ENCODE measurements around the gene UBE2N.
A peak's percentile ranks its signal among the peaks of the same experiment; 100 is the strongest.
"Not testable (repeated sequence)": the region's sequence is repeated elsewhere in the genome, so short reads cannot be mapped to it uniquely, and the experiment has no call there.

UBE2N gene

GRCh38 chr12:93443576-93443975 lies 1.8 kb upstream of the UBE2N start:
- DNase-seq (ENCODE audit: low spot score), result no peak

GRCh38 chr12:93442411-93443340 lies 929 bp upstream of the UBE2N start:
- DNase-seq (ENCODE audit: low spot score), result no peak

GRCh38 chr12:93441081-93441616 lies 598 bp downstream of the UBE2N start:
- peak; percentile 51 for DNase-seq (ENCODE audit: low spot score)

GRCh38 chr12:93440043-93440835 lies 1.5 kb downstream of the UBE2N start:
- no peak for DNase-seq (ENCODE audit: low spot score)

GRCh38 chr12:93438266-93439050 lies 3.3 kb downstream of the UBE2N start:
- DNase-seq (ENCODE audit: low spot score), result no peak

GRCh38 chr12:93434256-93434865 lies 7.4 kb downstream of the UBE2N start:
- DNase-seq (ENCODE audit: low spot score), result no peak

GRCh38 chr12:93432031-93432430 lies 9.7 kb downstream of the UBE2N start:
- not testable (repeated sequence) for DNase-seq (ENCODE audit: low spot score)

GRCh38 chr12:93430280-93430679 lies 11.5 kb downstream of the UBE2N start:
- no peak for DNase-seq (ENCODE audit: low spot score)

GRCh38 chr12:93429852-93430251 lies 11.9 kb downstream of the UBE2N start:
- no peak for DNase-seq (ENCODE audit: low spot score)

- DNase-seq (ENCODE audit: low spot score), result no peak
These were observed 12.3 kb downstream of the UBE2N start for GRCh38 chr12:93429448-93429847.

- no peak for DNase-seq (ENCODE audit: low spot score)
These were observed 13.8 kb downstream of the UBE2N start for GRCh38 chr12:93427779-93428564.

GRCh38 chr12:93426412-93426805 lies 15.3 kb downstream of the UBE2N start:
- DNase-seq (ENCODE audit: low spot score), result no peak

GRCh38 chr12:93425736-93426411 lies 15.9 kb downstream of the UBE2N start:
- no peak for DNase-seq (ENCODE audit: low spot score)

- DNase-seq (ENCODE audit: low spot score), result no peak
These were observed 19.7 kb downstream of the UBE2N start for GRCh38 chr12:93422050-93422449.

GRCh38 chr12:93419388-93420034 lies 22.2 kb downstream of the UBE2N start:
- no peak for DNase-seq (ENCODE audit: low spot score)

GRCh38 chr12:93417967-93418480 lies 23.7 kb downstream of the UBE2N start:
- DNase-seq (ENCODE audit: low spot score), result no peak

- no peak for DNase-seq (ENCODE audit: low spot score)
These were observed 25.9 kb downstream of the UBE2N start for GRCh38 chr12:93415723-93416464.

- DNase-seq (ENCODE audit: low spot score), result no peak
These were observed 28.7 kb downstream of the UBE2N start for GRCh38 chr12:93413064-93413463.

GRCh38 chr12:93412396-93412795 lies 29.4 kb downstream of the UBE2N start:
- DNase-seq (ENCODE audit: low spot score), result not testable (repeated sequence)

Data from AG08396 (cell line).